RWPE1 (cell line): ENCODE data around the gene GOLGA3.

Experiments used
- CTCF ChIA-PET: fragments of 350-600 bp; sonication (Branson Sonifier 250); formaldehyde crosslinking; extraction: SDS; loops from one replicate; lab custom pipeline; 2021; lab: Yijun Ruan, JAX
- POLR2A ChIA-PET: fragments of 400-600 bp; formaldehyde crosslinking; extraction: SDS; loops from one replicate; lab custom pipeline; 2020; ENCODE audit warnings: antibody characterized with exemption; ENCODE audit not compliant: low non-redundant PET; lab: Yijun Ruan, JAX
- DNase-seq: peaks from one replicate; pipeline ENCODE4 v3.0.0; 2012; ENCODE audit warnings: low spot score
- H3K27ac ChIP-seq: fragments of 450-650 bp; 2 replicates; pipeline ENCODE4 v1.5.1; 2017
- CTCF ChIP-seq: fragments of 450-650 bp; conservative IDR thresholded peaks from 2 replicates; pipeline ENCODE4 v1.5.1; 2017; ENCODE audit warnings: low read depth, mild to moderate bottlenecking

The GOLGA3 gene

DNA sequence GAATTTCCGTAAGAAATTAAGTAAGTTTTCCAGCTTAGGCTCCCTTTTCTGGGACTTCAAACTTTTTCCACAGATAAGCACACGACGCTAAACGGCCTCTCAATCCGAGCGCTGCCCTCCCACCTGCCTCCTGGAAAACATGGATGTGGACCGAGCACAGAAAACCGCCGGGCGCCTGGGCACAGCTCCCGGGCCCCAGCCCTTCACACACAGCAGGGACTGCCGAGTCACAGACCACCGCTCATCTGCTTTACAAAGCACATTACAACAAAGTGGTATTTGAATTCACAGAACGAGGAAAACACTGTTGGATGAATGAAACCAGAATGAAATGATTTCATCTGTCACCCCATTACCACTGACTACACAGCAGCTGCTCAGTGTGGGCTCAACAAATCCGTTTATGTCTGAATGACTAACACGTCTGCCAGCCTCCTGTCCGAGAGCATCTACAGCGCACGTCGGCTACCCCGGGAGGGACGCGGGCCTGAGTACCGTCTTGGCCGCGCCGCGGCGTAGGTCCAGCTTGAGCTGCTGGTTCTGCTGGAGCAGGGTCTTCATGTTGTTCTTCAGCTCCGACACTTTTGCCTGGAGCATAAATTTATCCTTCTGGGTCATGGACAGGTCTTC, 53.9 kb downstream of the GOLGA3 start:
- TF ChIP-seq CTCF = no peak
- ChIA-PET POLR2A (no interaction called here), CTCF (interaction anchor here (0.6 kb wide), 2 partner anchors 21 to 160 kb away, joined by 3 read pairs; no protein-coding TSS in a partner anchor)
- DNase-seq = no peak
- peak overlapping the region; percentile 15; the same call in 1 of the 2 replicates for H3K27ac ChIP-seq

- no peak for TF ChIP-seq CTCF
- CTCF ChIA-PET = interaction anchor here (0.6 to 1.0 kb wide), 2 partner anchors 8 to 21 kb away, joined by 3 to 4 read pairs; no protein-coding TSS in a partner anchor
- POLR2A ChIA-PET = no interaction called here
- H3K27ac ChIP-seq = peak overlapping the region; percentile 15; the same call in 1 of the 2 replicates
- DNase-seq = no peak
Measured at GRCh38 chr12:132774159-132774558, 54.5 kb downstream of the GOLGA3 start.

- H3K27ac ChIP-seq = no peak overlapping the region
- DNase-seq = no peak
- no peak for TF ChIP-seq CTCF
- ChIA-PET POLR2A (no interaction called here), CTCF (interaction anchor here (1.0 kb wide), 1 partner anchor 9 kb away, joined by 4 read pairs; no protein-coding TSS in a partner anchor)
Measured at GRCh38 chr12:132773077-132773955, 55.4 kb downstream of the GOLGA3 start.

GRCh38 chr12:132772606-132773005, 56.1 kb downstream of the GOLGA3 start:
- CTCF ChIA-PET = no interaction called here
- POLR2A ChIA-PET = no interaction called here
- no peak for TF ChIP-seq CTCF
- no peak for DNase-seq
- no peak overlapping the region for H3K27ac ChIP-seq

GRCh38 chr12:132771126-132771838, 57.4 kb downstream of the GOLGA3 start:
- TF ChIP-seq CTCF = no peak
- POLR2A ChIA-PET = no interaction called here
- peak overlapping the region; percentile 19; the same call in 1 of the 2 replicates for H3K27ac ChIP-seq
- CTCF ChIA-PET = no interaction called here
- no peak for DNase-seq
